Astrocyte (in vitro differentiated cells and primary cell): ENCODE data around the gene PLA2G2D. TPM values are rescaled to one million over a fixed set of nuclear protein-coding genes. Genes with fewer than 3 reads are reported as not detected.
"Not testable (repeated sequence)": the region's sequence is repeated elsewhere in the genome, so short reads cannot be mapped to it uniquely, and the experiment has no call there.

Source experiments
- DNase-seq: peaks from one replicate; pipeline ENCODE4 v3.0.0-alpha.2; 2010; ENCODE audit warnings: low read depth
- FAIRE-seq: peaks from 2 replicates; lab custom pipeline; 2011; peaks lifted over from hg19 to GRCh38; lab: Jason Lieb, UNC
- H2AFZ ChIP-seq: 2 replicates; pipeline ENCODE4 v1.6.0; 2012; ENCODE audit warnings: low read depth, low read length, inconsistent platforms
- H3K27ac ChIP-seq: 2 replicates; pipeline ENCODE4 v1.5.1; 2011; ENCODE audit warnings: low read depth, low read length, inconsistent platforms
- H3K27me3 ChIP-seq: 2 replicates; pipeline ENCODE4 v1.6.0; 2011; ENCODE audit warnings: low read length, inconsistent platforms; ENCODE audit not compliant: insufficient read depth
- H3K36me3 ChIP-seq: 2 replicates; pipeline ENCODE4 v1.5.1; 2011; ENCODE audit warnings: low read length, inconsistent platforms; ENCODE audit not compliant: insufficient read depth
- H3K4me1 ChIP-seq: 2 replicates; pipeline ENCODE4 v1.5.1; 2011; ENCODE audit warnings: low read length, inconsistent platforms; ENCODE audit not compliant: insufficient read depth
- H3K4me2 ChIP-seq: 2 replicates; pipeline ENCODE4 v1.6.0; 2012; ENCODE audit warnings: low read length, inconsistent platforms
- H3K4me3 ChIP-seq: 2 replicates; pipeline ENCODE4 v1.5.1; 2011; ENCODE audit warnings: low read depth, mild to moderate bottlenecking, low read length, inconsistent platforms; ENCODE audit not compliant: insufficient read depth
- H3K79me2 ChIP-seq: 2 replicates; pipeline ENCODE4 v1.6.0; 2012; ENCODE audit warnings: mild to moderate bottlenecking, low read length, inconsistent platforms; ENCODE audit not compliant: insufficient read depth
- H3K9ac ChIP-seq: 2 replicates; pipeline ENCODE4 v1.6.0; 2012; ENCODE audit warnings: mild to moderate bottlenecking, low read length, inconsistent platforms
- H3K9me3 ChIP-seq: 2 replicates; pipeline ENCODE4 v1.5.1; 2012; ENCODE audit warnings: low read depth, mild to moderate bottlenecking, low read length, inconsistent platforms; ENCODE audit not compliant: insufficient read depth
- H4K20me1 ChIP-seq: 2 replicates; pipeline ENCODE4 v1.6.0; 2012; ENCODE audit warnings: low read length, inconsistent platforms; ENCODE audit not compliant: insufficient read depth
- H3K27ac Mint-ChIP-seq: one replicate; pipeline ENCODE4 v1.8.0; 2021; ENCODE audit warnings: mild to moderate bottlenecking, mixed read lengths; ENCODE audit not compliant: unreplicated experiment
- H3K27me3 Mint-ChIP-seq: one replicate; pipeline ENCODE4 v1.8.0; 2021; ENCODE audit warnings: low read depth, mixed read lengths; ENCODE audit not compliant: unreplicated experiment
- H3K36me3 Mint-ChIP-seq: one replicate; pipeline ENCODE4 v1.8.0; 2021; ENCODE audit warnings: low read depth, mixed read lengths; ENCODE audit not compliant: unreplicated experiment
- H3K4me1 Mint-ChIP-seq: one replicate; pipeline ENCODE4 v1.8.0; 2021; ENCODE audit warnings: low read depth, mixed read lengths; ENCODE audit not compliant: unreplicated experiment
- H3K4me3 Mint-ChIP-seq: one replicate; pipeline ENCODE4 v1.8.0; 2021; ENCODE audit warnings: mild to moderate bottlenecking, moderate library complexity, mixed read lengths; ENCODE audit not compliant: unreplicated experiment
- H3K9me3 Mint-ChIP-seq: one replicate; pipeline ENCODE4 v1.8.0; 2021; ENCODE audit warnings: mild to moderate bottlenecking, mixed read lengths; ENCODE audit not compliant: unreplicated experiment
- EZH2 ChIP-seq: IDR thresholded peaks from 2 replicates; pipeline ENCODE4 v1.6.1; 2012; ENCODE audit warnings: mild to moderate bottlenecking, low read length, inconsistent platforms; ENCODE audit not compliant: insufficient read depth
- total RNA-seq: library from RNA; stranded (reverse); gene quantifications from 2 replicates; pipeline ENCODE4 v1.2.1, GENCODE V29; 2021
- TF ChIP-seq, protein P1 (sequence below): IDR thresholded peaks from 2 replicates; pipeline ENCODE4 v1.5.1; 2011; ENCODE audit warnings: low read depth, mild to moderate bottlenecking, inconsistent platforms, low read length, moderate library complexity; ENCODE audit not compliant: insufficient read depth

Gene PLA2G2D
- total RNA-seq, 1 donor from 2014 or later, result not detected

DNA sequence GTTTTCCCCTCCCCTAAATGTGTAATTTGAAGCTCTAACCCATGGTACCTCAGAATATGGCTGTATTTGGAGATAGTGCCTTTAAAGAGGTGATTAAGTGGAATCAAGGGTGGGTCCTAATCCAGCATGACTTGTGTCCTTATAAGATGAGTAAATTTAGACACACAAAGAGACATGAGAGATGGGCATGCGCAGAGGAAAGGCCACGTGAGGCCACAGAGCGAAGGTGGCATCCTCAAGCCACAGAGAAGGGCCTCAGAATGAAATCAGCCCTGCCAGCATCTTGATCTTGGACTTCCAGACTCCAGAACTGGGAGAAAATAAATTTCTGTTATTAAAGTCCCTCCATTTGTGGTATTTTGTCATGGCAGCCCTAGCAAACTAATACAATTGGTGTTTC lies 16.9 kb upstream of the PLA2G2D start:
- no peak for DNase-seq
- H3K27me3 Mint-ChIP-seq, result peaks cover 16% of the 10 kb centered on the region
- Histone ChIP-seq H3K27me3 (peaks cover 3% of the 10 kb centered on the region), H3K4me2 (no peak overlapping the region), H3K4me1 (no peaks in the 10 kb centered on the region), H3K9ac (no peak overlapping the region), H3K36me3 (no peaks in the 10 kb centered on the region), H2AFZ (no peak overlapping the region), H3K27ac (no peak overlapping the region), H3K4me3 (no peak overlapping the region), H4K20me1 (no peaks in the 10 kb centered on the region), H3K79me2 (no peaks in the 10 kb centered on the region), H3K9me3 (no peaks in the 10 kb centered on the region)
- peaks cover 1% of the 10 kb centered on the region for H3K4me1 Mint-ChIP-seq
- H3K27ac Mint-ChIP-seq, result no peak overlapping the region
- H3K36me3 Mint-ChIP-seq, result no peaks in the 10 kb centered on the region
- TF ChIP-seq, protein P1, sequence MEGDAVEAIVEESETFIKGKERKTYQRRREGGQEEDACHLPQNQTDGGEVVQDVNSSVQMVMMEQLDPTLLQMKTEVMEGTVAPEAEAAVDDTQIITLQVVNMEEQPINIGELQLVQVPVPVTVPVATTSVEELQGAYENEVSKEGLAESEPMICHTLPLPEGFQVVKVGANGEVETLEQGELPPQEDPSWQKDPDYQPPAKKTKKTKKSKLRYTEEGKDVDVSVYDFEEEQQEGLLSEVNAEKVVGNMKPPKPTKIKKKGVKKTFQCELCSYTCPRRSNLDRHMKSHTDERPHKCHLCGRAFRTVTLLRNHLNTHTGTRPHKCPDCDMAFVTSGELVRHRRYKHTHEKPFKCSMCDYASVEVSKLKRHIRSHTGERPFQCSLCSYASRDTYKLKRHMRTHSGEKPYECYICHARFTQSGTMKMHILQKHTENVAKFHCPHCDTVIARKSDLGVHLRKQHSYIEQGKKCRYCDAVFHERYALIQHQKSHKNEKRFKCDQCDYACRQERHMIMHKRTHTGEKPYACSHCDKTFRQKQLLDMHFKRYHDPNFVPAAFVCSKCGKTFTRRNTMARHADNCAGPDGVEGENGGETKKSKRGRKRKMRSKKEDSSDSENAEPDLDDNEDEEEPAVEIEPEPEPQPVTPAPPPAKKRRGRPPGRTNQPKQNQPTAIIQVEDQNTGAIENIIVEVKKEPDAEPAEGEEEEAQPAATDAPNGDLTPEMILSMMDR, result no peak
- TF ChIP-seq EZH2, result no peak
- no peak overlapping the region for H3K4me3 Mint-ChIP-seq
- no peak for FAIRE-seq
- peaks cover 9% of the 10 kb centered on the region for H3K9me3 Mint-ChIP-seq

DNA sequence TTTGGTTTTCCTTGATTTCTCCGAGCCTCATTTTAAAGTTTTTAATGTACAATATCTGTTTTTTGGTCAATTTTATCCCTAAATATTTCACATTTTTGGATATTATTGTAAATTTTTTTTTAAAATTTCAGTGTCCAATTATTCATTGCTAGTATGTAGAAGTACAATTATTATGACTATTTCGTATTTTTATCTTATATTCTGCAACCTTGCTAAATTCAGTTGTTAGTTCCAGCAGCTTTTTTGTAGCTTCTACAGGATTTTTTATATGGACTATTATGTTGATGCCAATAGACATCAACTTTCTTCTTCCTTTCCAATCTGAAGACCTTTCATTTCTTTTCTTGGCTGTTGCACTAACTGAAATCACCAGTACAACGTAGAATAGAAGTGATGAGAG lies 15.7 kb upstream of the PLA2G2D start:
- no peak for TF ChIP-seq EZH2
- TF ChIP-seq, protein P1, result no peak
- no peak overlapping the region for H3K4me3 Mint-ChIP-seq

DNA sequence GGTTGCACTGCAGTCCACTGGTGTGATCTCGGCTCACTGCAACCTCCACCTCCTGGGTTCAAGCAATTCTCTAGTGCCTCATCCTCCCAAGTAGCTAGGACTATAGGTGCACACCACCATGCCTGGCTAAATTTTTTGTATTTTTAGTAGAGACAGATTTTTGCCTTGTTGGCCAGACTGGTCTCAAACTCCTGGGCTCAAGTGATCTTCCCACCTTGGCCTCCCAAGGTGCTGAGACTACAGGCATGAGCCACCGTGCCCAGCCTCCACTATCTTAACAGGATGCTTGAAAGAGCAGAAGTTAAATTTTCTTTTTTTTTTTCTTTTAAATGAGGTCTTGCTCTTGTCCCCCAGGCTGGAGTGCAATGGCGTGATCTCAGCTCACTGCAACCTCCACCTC lies 11.2 kb upstream of the PLA2G2D start:
- not testable (repeated sequence) for H3K27ac Mint-ChIP-seq, H3K4me1 Mint-ChIP-seq, H4K20me1 ChIP-seq, H3K4me3 ChIP-seq, H3K79me2 ChIP-seq, H3K4me3 Mint-ChIP-seq, H3K4me2 ChIP-seq, H3K27me3 ChIP-seq, H3K4me1 ChIP-seq, H2AFZ ChIP-seq, H3K36me3 Mint-ChIP-seq, H3K9me3 ChIP-seq, H3K9ac ChIP-seq, H3K27ac ChIP-seq, H3K36me3 ChIP-seq, DNase-seq, H3K9me3 Mint-ChIP-seq, FAIRE-seq
- H3K27me3 Mint-ChIP-seq, result peaks cover 12% of the 10 kb centered on the region

More for the DNA sequence above, 15.7 kb upstream of the PLA2G2D start:
- H3K27ac ChIP-seq, result no peak overlapping the region
- H3K9me3 ChIP-seq, result no peaks in the 10 kb centered on the region
- no peak overlapping the region for H3K9ac ChIP-seq
- peaks cover 3% of the 10 kb centered on the region for H3K27me3 ChIP-seq
- no peaks in the 10 kb centered on the region for H3K36me3 Mint-ChIP-seq
- FAIRE-seq, result no peak
- H2AFZ ChIP-seq, result no peak overlapping the region
- no peak for DNase-seq
- H3K27me3 Mint-ChIP-seq, result peaks cover 10% of the 10 kb centered on the region
- no peaks in the 10 kb centered on the region for H3K36me3 ChIP-seq
- no peak overlapping the region for H3K4me3 ChIP-seq
- H3K79me2 ChIP-seq, result no peaks in the 10 kb centered on the region
- H3K27ac Mint-ChIP-seq, result no peak overlapping the region
- H4K20me1 ChIP-seq, result no peaks in the 10 kb centered on the region
- no peaks in the 10 kb centered on the region for H3K4me1 ChIP-seq
- H3K9me3 Mint-ChIP-seq, result peaks cover 9% of the 10 kb centered on the region
- peaks cover 1% of the 10 kb centered on the region for H3K4me1 Mint-ChIP-seq
- no peak overlapping the region for H3K4me2 ChIP-seq
